Neural cell (in vitro differentiated cells): ENCODE data around the gene SULF2. TPM values are rescaled to one million over a fixed set of nuclear protein-coding genes. Genes with fewer than 3 reads are reported as not detected.

Experiments
- H2AFZ ChIP-seq: fragments of 200-600, 300-800 bp; sonication (generic), shearing (Covaris generic); 2 replicates; pipeline ENCODE4 v1.6.0; 2014; ENCODE audit warnings: low read depth, mild to moderate bottlenecking, antibody characterized with exemption, low read length, moderate library complexity
- H3F3A ChIP-seq: fragments of 200-600 bp; shearing (Covaris generic); 2 replicates; pipeline ENCODE4 v1.6.1; 2016; ENCODE audit warnings: mild to moderate bottlenecking, moderate library complexity, mixed read lengths, antibody characterized with exemption, low read length; ENCODE audit not compliant: insufficient read depth, poor library complexity, severe bottlenecking
- H3K27ac ChIP-seq: fragments of 200-600, 300-800 bp; sonication (generic), shearing (Covaris generic); 2 replicates; pipeline ENCODE4 v1.5.1; 2014; ENCODE audit warnings: mild to moderate bottlenecking, low read length, moderate library complexity
- H3K27me3 ChIP-seq: fragments of 300-800, 200-600 bp; sonication (generic), shearing (Covaris generic); 2 replicates; pipeline ENCODE4 v1.6.0; 2014; ENCODE audit warnings: mild to moderate bottlenecking, low read depth, low read length, moderate library complexity; ENCODE audit not compliant: insufficient read depth
- H3K36me3 ChIP-seq: fragments of 300-800, 200-600 bp; sonication (generic), shearing (Covaris generic); 2 replicates; pipeline ENCODE4 v1.5.1; 2014; ENCODE audit warnings: mild to moderate bottlenecking, antibody characterized with exemption, low read length, moderate library complexity; ENCODE audit not compliant: insufficient read depth
- H3K4me2 ChIP-seq: fragments of 300-800, 200-600 bp; sonication (generic), shearing (Covaris generic); 2 replicates; pipeline ENCODE4 v1.6.0; 2014; ENCODE audit warnings: mild to moderate bottlenecking, low read length
- H3K4me3 ChIP-seq: fragments of 300-800, 200-600 bp; sonication (generic), shearing (Covaris generic); 2 replicates; pipeline ENCODE4 v1.5.1; 2014; ENCODE audit warnings: mild to moderate bottlenecking, low read length, moderate library complexity
- H3K79me2 ChIP-seq: fragments of 200-600 bp; shearing (Covaris generic); replicated peaks from 2 replicates; pipeline ENCODE4 v1.6.0; 2014; ENCODE audit warnings: mild to moderate bottlenecking, low read length, moderate library complexity; ENCODE audit not compliant: insufficient read depth
- H3K9ac ChIP-seq: fragments of 300-800, 200-600 bp; sonication (generic), shearing (Covaris generic); 2 replicates; pipeline ENCODE4 v1.6.1; 2016; ENCODE audit warnings: mild to moderate bottlenecking, low read length, mixed read lengths
- H3K9me2 ChIP-seq: fragments of 200-600 bp; shearing (Covaris generic); 2 replicates; pipeline ENCODE4 v1.6.1; 2016; ENCODE audit warnings: mild to moderate bottlenecking, low read length, mixed read lengths; ENCODE audit not compliant: insufficient read depth
- H3K9me3 ChIP-seq: fragments of 200-600, 300-800 bp; sonication (generic), shearing (Covaris generic); 2 replicates; pipeline ENCODE4 v1.6.1; 2016; ENCODE audit warnings: mild to moderate bottlenecking, mixed run types, low read length, moderate library complexity, mixed read lengths
- H4K20me1 ChIP-seq: fragments of 200-600 bp; shearing (Covaris generic); 2 replicates; pipeline ENCODE4 v1.6.1; 2016; ENCODE audit warnings: mild to moderate bottlenecking, mixed run types; ENCODE audit not compliant: insufficient read depth
- EP300 ChIP-seq: fragments of 450-650 bp; conservative IDR thresholded peaks from 2 replicates; pipeline ENCODE4 v1.6.1; 2014; ENCODE audit warnings: antibody characterized with exemption, mild to moderate bottlenecking, moderate library complexity; ENCODE audit not compliant: poor library complexity, severe bottlenecking
- EZH2 ChIP-seq: fragments of 200-600, 300-800 bp; shearing (Covaris generic), sonication (generic); IDR thresholded peaks from 2 replicates; pipeline ENCODE4 v1.6.1; 2014; ENCODE audit warnings: antibody characterized with exemption, low read length, borderline replicate concordance, mild to moderate bottlenecking; ENCODE audit not compliant: insufficient read depth, poor library complexity, severe bottlenecking
- MXI1 ChIP-seq: fragments of 450-650 bp; conservative IDR thresholded peaks from 2 replicates; pipeline ENCODE4 v1.6.1; 2014; ENCODE audit warnings: antibody characterized with exemption, mild to moderate bottlenecking; ENCODE audit not compliant: poor library complexity, severe bottlenecking
- POLR2AphosphoS5 ChIP-seq: IDR thresholded peaks from 2 replicates; pipeline ENCODE4 v1.6.1; 2012
- RAD21 ChIP-seq: fragments of 450-650 bp; conservative IDR thresholded peaks from 2 replicates; pipeline ENCODE4 v1.6.1; 2014; ENCODE audit warnings: antibody characterized with exemption, mild to moderate bottlenecking, moderate library complexity
- SMC3 ChIP-seq: fragments of 450-650 bp; conservative IDR thresholded peaks from 2 replicates; pipeline ENCODE4 v1.6.1; 2014; ENCODE audit warnings: antibody characterized with exemption, mild to moderate bottlenecking, moderate library complexity; ENCODE audit not compliant: poor library complexity
- TAF1 ChIP-seq: IDR thresholded peaks from 2 replicates; pipeline ENCODE4 v1.6.1; 2012; ENCODE audit warnings: low read depth
- polyA plus RNA-seq: library from polyadenylated mRNA; depleted of rRNA; stranded (reverse); fragments of >200 nt; gene quantifications from 2 replicates; pipeline ENCODE4 v1.2.3, GENCODE V29; 2014
- TF ChIP-seq, protein P1 (sequence below): fragments of 450-650 bp; IDR thresholded peaks from 2 replicates; pipeline ENCODE4 v1.5.1; 2014; ENCODE audit warnings: antibody characterized with exemption, mild to moderate bottlenecking, moderate library complexity; ENCODE audit not compliant: poor library complexity, severe bottlenecking
- TF ChIP-seq, protein P2 (sequence below): IDR thresholded peaks from 2 replicates; pipeline ENCODE4 v1.6.1; 2012; ENCODE audit warnings: borderline replicate concordance

The SULF2 gene
- polyA plus RNA-seq, 1 donor from 2014 or later, result 30.0 TPM

DNA sequence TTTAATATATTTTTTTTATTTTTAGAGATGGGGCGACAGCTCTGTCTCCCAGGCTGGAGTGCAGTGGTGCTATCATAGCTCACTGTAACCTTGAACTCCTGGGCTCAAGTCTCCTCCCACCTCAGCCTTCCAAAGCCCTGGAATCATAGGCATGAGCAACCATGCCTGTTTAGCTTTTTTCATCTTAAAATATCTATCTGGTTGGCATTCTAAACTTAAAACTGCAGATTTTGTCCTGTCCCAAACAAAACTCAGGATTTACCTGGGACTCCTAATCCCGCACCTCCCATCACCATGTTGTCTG, 124.7 kb downstream of the SULF2 start:
- Histone ChIP-seq H3K36me3 (no peaks in the 10 kb centered on the region), H3K4me2 (no peak overlapping the region), H3F3A (no peaks in the 10 kb centered on the region), H4K20me1 (no peaks in the 10 kb centered on the region), H3K79me2 (no peaks in the 10 kb centered on the region), H3K9me3 (no peaks in the 10 kb centered on the region), H3K9me2 (no peaks in the 10 kb centered on the region), H3K27me3 (no peaks in the 10 kb centered on the region), H3K9ac (no peak overlapping the region), H2AFZ (no peak overlapping the region), H3K4me3 (no peak overlapping the region), H3K27ac (no peak overlapping the region)
- TF ChIP-seq MXI1 (no peak), EP300 (no peak), SMC3 (no peak), RAD21 (no peak), TAF1 (no peak), EZH2 (no peak), POLR2AphosphoS5 (no peak)
- TF ChIP-seq, protein P1, sequence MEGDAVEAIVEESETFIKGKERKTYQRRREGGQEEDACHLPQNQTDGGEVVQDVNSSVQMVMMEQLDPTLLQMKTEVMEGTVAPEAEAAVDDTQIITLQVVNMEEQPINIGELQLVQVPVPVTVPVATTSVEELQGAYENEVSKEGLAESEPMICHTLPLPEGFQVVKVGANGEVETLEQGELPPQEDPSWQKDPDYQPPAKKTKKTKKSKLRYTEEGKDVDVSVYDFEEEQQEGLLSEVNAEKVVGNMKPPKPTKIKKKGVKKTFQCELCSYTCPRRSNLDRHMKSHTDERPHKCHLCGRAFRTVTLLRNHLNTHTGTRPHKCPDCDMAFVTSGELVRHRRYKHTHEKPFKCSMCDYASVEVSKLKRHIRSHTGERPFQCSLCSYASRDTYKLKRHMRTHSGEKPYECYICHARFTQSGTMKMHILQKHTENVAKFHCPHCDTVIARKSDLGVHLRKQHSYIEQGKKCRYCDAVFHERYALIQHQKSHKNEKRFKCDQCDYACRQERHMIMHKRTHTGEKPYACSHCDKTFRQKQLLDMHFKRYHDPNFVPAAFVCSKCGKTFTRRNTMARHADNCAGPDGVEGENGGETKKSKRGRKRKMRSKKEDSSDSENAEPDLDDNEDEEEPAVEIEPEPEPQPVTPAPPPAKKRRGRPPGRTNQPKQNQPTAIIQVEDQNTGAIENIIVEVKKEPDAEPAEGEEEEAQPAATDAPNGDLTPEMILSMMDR, result no peak
- TF ChIP-seq, protein P2, sequence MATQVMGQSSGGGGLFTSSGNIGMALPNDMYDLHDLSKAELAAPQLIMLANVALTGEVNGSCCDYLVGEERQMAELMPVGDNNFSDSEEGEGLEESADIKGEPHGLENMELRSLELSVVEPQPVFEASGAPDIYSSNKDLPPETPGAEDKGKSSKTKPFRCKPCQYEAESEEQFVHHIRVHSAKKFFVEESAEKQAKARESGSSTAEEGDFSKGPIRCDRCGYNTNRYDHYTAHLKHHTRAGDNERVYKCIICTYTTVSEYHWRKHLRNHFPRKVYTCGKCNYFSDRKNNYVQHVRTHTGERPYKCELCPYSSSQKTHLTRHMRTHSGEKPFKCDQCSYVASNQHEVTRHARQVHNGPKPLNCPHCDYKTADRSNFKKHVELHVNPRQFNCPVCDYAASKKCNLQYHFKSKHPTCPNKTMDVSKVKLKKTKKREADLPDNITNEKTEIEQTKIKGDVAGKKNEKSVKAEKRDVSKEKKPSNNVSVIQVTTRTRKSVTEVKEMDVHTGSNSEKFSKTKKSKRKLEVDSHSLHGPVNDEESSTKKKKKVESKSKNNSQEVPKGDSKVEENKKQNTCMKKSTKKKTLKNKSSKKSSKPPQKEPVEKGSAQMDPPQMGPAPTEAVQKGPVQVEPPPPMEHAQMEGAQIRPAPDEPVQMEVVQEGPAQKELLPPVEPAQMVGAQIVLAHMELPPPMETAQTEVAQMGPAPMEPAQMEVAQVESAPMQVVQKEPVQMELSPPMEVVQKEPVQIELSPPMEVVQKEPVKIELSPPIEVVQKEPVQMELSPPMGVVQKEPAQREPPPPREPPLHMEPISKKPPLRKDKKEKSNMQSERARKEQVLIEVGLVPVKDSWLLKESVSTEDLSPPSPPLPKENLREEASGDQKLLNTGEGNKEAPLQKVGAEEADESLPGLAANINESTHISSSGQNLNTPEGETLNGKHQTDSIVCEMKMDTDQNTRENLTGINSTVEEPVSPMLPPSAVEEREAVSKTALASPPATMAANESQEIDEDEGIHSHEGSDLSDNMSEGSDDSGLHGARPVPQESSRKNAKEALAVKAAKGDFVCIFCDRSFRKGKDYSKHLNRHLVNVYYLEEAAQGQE, result no peak

DNA sequence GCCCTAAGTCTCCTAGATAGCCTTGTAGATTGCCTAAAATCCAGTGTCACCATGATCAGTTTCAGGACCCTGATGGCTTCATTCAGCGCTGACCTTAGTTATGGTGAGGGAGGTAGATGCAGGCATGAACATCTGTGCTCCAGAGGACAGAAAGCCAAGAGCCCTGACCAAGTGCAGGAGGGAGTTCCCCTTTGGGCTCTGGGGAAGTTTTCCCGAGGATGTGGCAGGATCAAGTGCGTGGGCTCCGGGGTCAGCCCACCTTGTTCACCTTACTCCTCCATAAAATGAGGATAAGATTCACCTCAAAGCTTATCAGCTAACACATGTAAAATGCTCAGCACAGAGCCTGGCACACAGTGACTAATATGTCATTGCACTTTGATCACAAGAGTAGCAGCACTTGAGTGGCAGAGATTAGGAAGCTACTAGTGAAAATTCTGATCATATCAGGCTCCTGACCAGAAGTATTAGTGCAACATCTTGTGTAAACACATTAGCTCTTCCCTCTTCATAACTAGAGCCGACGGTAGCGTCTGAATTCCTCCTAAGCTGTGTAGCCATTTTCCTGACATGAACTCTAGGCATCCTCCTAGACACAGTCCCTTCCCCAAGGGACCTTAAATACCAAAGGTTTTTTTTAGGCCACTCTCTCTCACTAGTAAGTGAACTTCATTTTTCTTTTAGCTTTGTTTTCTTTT, 125.2 kb downstream of the SULF2 start:
- Histone ChIP-seq H4K20me1 (no peaks in the 10 kb centered on the region), H3K27me3 (no peaks in the 10 kb centered on the region), H3K9ac (no peak overlapping the region), H3K27ac (no peak overlapping the region), H3F3A (no peaks in the 10 kb centered on the region), H3K9me3 (no peaks in the 10 kb centered on the region), H2AFZ (no peak overlapping the region), H3K4me2 (no peak overlapping the region), H3K4me3 (no peak overlapping the region), H3K9me2 (no peaks in the 10 kb centered on the region), H3K36me3 (no peaks in the 10 kb centered on the region), H3K79me2 (no peaks in the 10 kb centered on the region)
- TF ChIP-seq, protein P2, result no peak
- TF ChIP-seq RAD21, result no peak
- no peak for TF ChIP-seq MXI1
- TF ChIP-seq SMC3, result no peak
- TF ChIP-seq EP300, result no peak
- TF ChIP-seq TAF1, result no peak
- TF ChIP-seq POLR2AphosphoS5, result no peak
- no peak for TF ChIP-seq EZH2
- TF ChIP-seq, protein P1, result no peak
